ENCODE data around the gene NAGPA. TPM values are rescaled to one million over a fixed set of nuclear protein-coding genes. Genes with fewer than 3 reads are reported as not detected.

Gene NAGPA
- polyA plus RNA-seq, 1 donor from 2014 or later: 37.8 TPM

DNA sequence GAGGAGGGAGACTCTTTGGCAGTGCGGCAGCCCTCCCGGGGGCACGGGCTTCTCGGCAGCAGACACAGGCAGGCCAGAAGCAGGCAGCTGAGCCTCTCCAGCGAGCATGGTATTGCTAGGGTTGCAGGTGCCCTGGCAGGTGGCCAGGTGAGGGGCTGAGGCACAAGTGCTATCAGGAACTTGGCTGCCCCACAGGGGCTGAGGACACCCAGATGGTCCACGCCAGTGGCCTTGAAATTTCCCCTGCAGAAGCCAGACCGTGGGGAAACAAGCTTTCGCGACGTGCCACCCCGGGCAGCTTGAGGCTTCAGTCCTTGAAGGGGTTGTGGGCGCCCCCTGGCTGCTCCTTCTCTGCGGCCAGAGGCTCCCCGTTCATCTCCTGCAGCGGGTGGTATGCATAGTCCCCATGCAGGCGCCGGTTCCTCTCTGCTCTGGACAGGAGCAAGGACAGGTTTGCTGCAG lies 8.5 kb downstream of the NAGPA start:
- Mint-ChIP-seq H3K27me3 (no peaks in the 10 kb centered on the region), H3K4me1 (peaks cover 0 to 3% (median 0%) of the 10 kb centered on the region in 3 donors), H3K27ac (peak overlapping the region in 1 of 3 donors; percentile 8), H3K36me3 (no peaks in the 10 kb centered on the region), H3K4me3 (no peak overlapping the region), H3K9me3 (no peaks in the 10 kb centered on the region)

- no peak overlapping the region for H3K4me3 Mint-ChIP-seq
- no peaks in the 10 kb centered on the region for H3K27me3 Mint-ChIP-seq
- peak overlapping the region in 1 of 3 donors; percentile 8 for H3K27ac Mint-ChIP-seq
- H3K9me3 Mint-ChIP-seq: no peaks in the 10 kb centered on the region
- H3K36me3 Mint-ChIP-seq: no peaks in the 10 kb centered on the region
- peaks cover 0 to 3% (median 0%) of the 10 kb centered on the region in 3 donors for H3K4me1 Mint-ChIP-seq
Observed at GRCh38 chr16:5024632-5025031, 9.1 kb downstream of the NAGPA start.

GRCh38 chr16:5022521-5022920 lies 11.2 kb downstream of the NAGPA start:
- Mint-ChIP-seq H3K27ac (no peak overlapping the region), H3K4me1 (peaks cover 0 to 3% (median 0%) of the 10 kb centered on the region in 3 donors), H3K4me3 (no peak overlapping the region)

GRCh38 chr16:5020551-5020950 lies 13.2 kb downstream of the NAGPA start:
- Mint-ChIP-seq H3K4me3 (no peak overlapping the region), H3K27me3 (no peaks in the 10 kb centered on the region), H3K36me3 (no peaks in the 10 kb centered on the region), H3K27ac (no peak overlapping the region), H3K4me1 (peaks cover 0 to 1% (median 0%) of the 10 kb centered on the region in 3 donors), H3K9me3 (no peaks in the 10 kb centered on the region)

More at GRCh38 chr16:5022521-5022920, 11.2 kb downstream of the NAGPA start:
- no peaks in the 10 kb centered on the region for H3K9me3 Mint-ChIP-seq
- H3K36me3 Mint-ChIP-seq: no peaks in the 10 kb centered on the region
- H3K27me3 Mint-ChIP-seq: no peaks in the 10 kb centered on the region

DNA sequence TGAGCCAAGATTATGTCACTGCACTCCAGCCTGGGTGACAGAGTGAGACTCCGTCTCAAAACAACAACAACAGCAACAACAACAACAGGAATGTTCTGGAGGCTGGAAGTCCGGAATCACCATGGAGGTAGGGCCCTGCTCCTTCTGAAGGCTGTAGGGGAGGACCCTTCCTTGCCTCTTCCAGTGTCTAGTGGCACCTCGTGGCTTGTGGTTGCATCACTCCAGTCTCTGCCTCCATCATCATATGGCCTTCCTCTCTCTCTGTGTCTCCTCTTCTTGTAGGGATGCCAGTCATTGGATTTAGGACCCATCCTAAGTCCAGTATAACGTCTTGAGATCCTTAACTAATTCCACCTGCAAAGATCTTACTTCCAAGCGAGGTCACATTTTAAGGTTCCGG lies 14.0 kb downstream of the NAGPA start:
- Mint-ChIP-seq H3K4me3 (no peak overlapping the region), H3K27me3 (no peaks in the 10 kb centered on the region), H3K36me3 (no peaks in the 10 kb centered on the region), H3K4me1 (peaks cover 0 to 1% (median 0%) of the 10 kb centered on the region in 3 donors), H3K27ac (peak overlapping the region in 1 of 3 donors; percentile 59), H3K9me3 (no peaks in the 10 kb centered on the region)

- H3K9me3 Mint-ChIP-seq: no peaks in the 10 kb centered on the region
Observed at GRCh38 chr16:5018793-5019192, 14.9 kb downstream of the NAGPA start.

GRCh38 chr16:5017678-5017969 lies 16.1 kb downstream of the NAGPA start:
- Mint-ChIP-seq H3K4me3 (no peak overlapping the region), H3K27me3 (no peaks in the 10 kb centered on the region), H3K4me1 (no peaks in the 10 kb centered on the region), H3K27ac (no peak overlapping the region), H3K36me3 (no peaks in the 10 kb centered on the region), H3K9me3 (no peaks in the 10 kb centered on the region)

More at GRCh38 chr16:5018793-5019192, 14.9 kb downstream of the NAGPA start:
- Mint-ChIP-seq H3K36me3 (no peaks in the 10 kb centered on the region), H3K27me3 (no peaks in the 10 kb centered on the region), H3K4me1 (peaks cover 0 to 1% (median 0%) of the 10 kb centered on the region in 3 donors), H3K4me3 (no peak overlapping the region), H3K27ac (peak overlapping the region in 1 of 3 donors; percentile 48)

DNA sequence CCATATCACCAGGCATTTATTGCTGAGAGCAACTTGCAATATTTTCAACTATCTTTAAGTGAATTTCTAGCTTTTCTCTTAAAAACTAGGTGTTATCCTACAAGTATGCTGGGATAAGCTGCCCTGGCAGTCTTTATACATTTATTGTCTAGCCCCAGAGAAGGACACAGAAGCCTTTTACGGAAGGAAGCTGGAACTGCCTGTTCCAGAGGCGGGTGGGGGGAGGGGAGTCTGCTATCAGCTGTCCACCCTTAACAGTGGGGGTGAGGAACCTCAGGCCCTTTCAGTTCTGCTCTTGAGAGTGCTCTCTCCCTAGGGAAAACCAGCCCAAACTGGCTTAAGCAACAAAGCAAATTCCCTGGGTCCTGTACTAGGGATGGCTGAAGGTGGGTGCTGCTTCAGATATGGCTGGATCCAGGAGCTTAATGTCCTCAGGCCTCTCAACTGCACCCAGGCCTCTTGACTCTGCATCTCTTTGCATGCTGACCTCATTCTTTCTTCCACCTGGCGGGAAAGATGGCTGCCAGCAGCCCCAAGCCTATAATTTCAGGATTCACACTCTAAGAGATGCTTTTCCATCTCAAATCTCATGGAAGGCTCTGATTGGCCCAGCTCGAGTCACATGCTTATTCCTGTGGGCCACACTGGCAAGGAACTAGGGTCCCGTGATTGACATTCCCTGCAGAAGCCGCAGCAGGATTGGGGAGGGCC lies 16.6 kb downstream of the NAGPA start:
- H3K36me3 Mint-ChIP-seq: no peaks in the 10 kb centered on the region
- no peak overlapping the region for H3K27ac Mint-ChIP-seq
- H3K4me3 Mint-ChIP-seq: no peak overlapping the region
- no peaks in the 10 kb centered on the region for H3K27me3 Mint-ChIP-seq
- no peaks in the 10 kb centered on the region for H3K4me1 Mint-ChIP-seq
- H3K9me3 Mint-ChIP-seq: no peaks in the 10 kb centered on the region

DNA sequence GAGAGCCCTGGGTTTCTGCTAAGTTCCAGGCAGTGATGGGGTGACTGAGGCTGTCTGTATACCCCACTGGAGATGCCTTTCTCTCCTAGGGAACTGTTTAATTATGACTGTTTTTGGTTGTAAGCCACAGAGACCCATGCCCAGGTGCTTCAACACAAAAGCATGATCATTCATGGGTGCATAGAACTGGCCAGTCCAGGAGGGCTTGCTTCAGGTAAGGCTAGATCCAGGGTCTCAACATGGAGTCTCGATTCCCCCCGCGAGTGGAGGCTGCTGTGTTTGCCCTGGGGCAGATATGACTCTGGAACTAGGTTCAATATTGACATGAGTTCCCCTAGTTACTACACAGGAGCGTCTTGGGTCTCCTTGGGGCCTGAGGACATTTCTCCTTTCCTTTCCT lies 17.8 kb downstream of the NAGPA start:
- H3K4me1 Mint-ChIP-seq: no peaks in the 10 kb centered on the region
- H3K9me3 Mint-ChIP-seq: no peaks in the 10 kb centered on the region
- H3K27ac Mint-ChIP-seq: no peak overlapping the region
- H3K36me3 Mint-ChIP-seq: no peaks in the 10 kb centered on the region
- no peak overlapping the region for H3K4me3 Mint-ChIP-seq
- H3K27me3 Mint-ChIP-seq: no peaks in the 10 kb centered on the region

DNA sequence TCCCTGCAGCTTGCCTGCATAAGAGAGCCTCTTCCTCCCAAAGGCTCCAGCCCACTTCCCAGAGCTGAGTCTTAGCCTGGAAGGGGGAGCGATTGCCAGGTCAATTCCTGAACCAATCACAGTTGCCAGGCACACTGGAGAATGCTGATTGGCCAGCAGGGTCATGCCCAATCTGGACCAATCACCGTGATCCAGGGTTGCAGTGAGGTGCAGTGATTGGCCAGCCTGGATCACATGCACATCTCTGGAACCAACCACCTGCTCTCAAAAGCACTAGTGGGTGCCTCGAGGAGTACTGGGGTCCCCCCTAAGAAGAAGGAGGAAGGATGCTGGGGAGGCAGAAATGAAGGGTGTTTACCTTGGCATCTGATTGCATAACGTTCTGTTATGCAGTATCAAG lies 18.4 kb downstream of the NAGPA start:
- no peaks in the 10 kb centered on the region for H3K36me3 Mint-ChIP-seq
- H3K27ac Mint-ChIP-seq: no peak overlapping the region
- no peaks in the 10 kb centered on the region for H3K9me3 Mint-ChIP-seq
- H3K4me1 Mint-ChIP-seq: no peaks in the 10 kb centered on the region
- H3K27me3 Mint-ChIP-seq: no peaks in the 10 kb centered on the region
- no peak overlapping the region for H3K4me3 Mint-ChIP-seq

DNA sequence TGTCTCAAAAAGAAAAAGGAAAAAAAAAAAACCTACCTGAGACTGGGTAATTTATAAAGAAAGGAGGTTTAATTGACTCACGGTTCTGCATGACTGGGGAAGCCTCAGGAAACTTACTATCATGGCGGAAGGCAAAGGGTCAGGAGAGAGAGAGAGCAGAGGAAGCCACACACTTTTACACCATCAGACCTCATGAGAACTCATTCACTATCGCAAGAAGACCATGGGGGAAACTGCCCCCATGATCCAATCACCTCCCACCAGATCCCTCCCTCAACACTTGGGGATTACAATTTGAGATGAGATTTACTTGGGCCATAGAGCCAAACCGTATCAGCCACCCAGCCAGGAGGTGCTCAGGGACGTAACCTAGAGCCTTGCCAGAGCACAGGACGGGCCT lies 20.8 kb downstream of the NAGPA start:
- no peaks in the 10 kb centered on the region for H3K4me1 Mint-ChIP-seq
- no peaks in the 10 kb centered on the region for H3K36me3 Mint-ChIP-seq
- no peaks in the 10 kb centered on the region for H3K9me3 Mint-ChIP-seq
- no peaks in the 10 kb centered on the region for H3K27me3 Mint-ChIP-seq
- no peak overlapping the region for H3K27ac Mint-ChIP-seq
- H3K4me3 Mint-ChIP-seq: peak overlapping the region in 1 of 4 donors; percentile 60

DNA sequence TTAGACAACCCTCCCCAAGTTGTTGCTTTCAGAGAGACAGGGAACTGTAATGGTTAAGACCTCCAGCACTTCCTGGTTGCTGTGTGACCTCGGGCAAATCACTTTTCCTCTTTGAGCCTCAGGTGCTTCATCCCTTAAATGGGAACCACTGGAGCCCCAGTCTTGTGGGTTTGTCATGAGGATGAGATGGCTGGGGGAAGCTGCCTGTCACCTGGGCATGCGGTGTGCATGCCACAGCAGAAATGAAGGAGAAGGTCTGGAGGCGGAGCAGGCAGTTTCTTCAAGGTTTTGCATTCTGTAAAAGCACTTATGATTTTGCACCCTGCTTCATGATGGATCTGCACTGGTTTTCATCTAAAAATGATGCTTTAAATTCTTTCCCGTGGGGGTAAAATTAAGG lies 22.1 kb downstream of the NAGPA start:
- H3K9me3 Mint-ChIP-seq: no peaks in the 10 kb centered on the region
- H3K4me3 Mint-ChIP-seq: no peak overlapping the region
- no peak overlapping the region for H3K27ac Mint-ChIP-seq
- H3K36me3 Mint-ChIP-seq: no peaks in the 10 kb centered on the region
- no peaks in the 10 kb centered on the region for H3K4me1 Mint-ChIP-seq
- peaks cover 5% of the 10 kb centered on the region for H3K27me3 Mint-ChIP-seq

DNA sequence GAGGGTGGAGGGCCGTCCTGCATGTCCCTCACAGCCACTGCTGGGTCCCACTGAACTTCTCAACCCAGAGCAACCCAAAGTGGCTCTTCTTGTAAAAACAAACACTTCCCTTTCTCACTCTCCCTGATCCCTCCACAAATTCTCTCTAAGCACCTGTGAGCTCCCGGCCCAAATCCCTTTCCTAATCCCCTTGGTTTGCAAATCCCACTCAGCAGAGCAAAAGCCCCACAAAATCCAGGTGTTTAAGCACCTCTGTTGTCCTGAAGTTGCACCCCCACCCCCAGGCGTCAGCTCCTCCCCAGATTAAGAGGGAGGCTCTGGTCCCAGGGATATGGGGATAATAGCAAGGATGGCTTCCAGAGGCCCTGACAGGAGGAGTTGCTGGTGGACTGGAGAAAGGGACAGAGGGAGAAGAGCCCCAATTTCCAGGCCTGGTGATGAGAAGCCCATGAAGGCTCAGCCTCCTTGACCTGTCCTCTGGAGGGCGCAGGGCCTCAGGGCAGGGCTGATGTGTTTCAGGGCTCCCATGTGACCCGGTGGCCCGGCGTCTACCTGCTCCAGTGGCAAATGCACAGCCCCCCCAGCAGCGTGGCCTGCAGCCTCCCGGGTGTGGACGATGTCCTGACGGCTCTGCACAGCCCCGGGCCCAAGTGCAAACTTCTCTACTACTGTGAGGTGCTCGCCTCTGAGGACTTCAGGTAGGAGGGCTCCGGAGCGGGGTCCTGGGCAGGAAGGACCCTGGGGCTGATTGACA lies 23.0 kb downstream of the NAGPA start:
- Mint-ChIP-seq H3K27me3 (peaks cover 5% of the 10 kb centered on the region), H3K4me3 (no peak overlapping the region), H3K9me3 (no peaks in the 10 kb centered on the region), H3K4me1 (no peaks in the 10 kb centered on the region), H3K36me3 (no peaks in the 10 kb centered on the region), H3K27ac (no peak overlapping the region)

GRCh38 chr16:5008311-5008731 lies 25.4 kb downstream of the NAGPA start:
- no peak overlapping the region for H3K4me3 Mint-ChIP-seq
- no peak overlapping the region for H3K27ac Mint-ChIP-seq
- H3K9me3 Mint-ChIP-seq: no peaks in the 10 kb centered on the region
- H3K36me3 Mint-ChIP-seq: no peaks in the 10 kb centered on the region
- H3K4me1 Mint-ChIP-seq: no peaks in the 10 kb centered on the region
- peaks cover 5% of the 10 kb centered on the region for H3K27me3 Mint-ChIP-seq

- H3K4me1 Mint-ChIP-seq: no peaks in the 10 kb centered on the region
- H3K27ac Mint-ChIP-seq: no peak overlapping the region
- H3K4me3 Mint-ChIP-seq: no peak overlapping the region
- peaks cover 5% of the 10 kb centered on the region for H3K27me3 Mint-ChIP-seq
- H3K9me3 Mint-ChIP-seq: no peaks in the 10 kb centered on the region
- no peaks in the 10 kb centered on the region for H3K36me3 Mint-ChIP-seq
Observed at GRCh38 chr16:5007256-5007655, 26.5 kb downstream of the NAGPA start.
